Keratinocyte (primary cell): ENCODE results near the gene HEG1. TPM values are rescaled to one million over a fixed set of nuclear protein-coding genes. Genes with fewer than 3 reads are reported as not detected.

Experiments used
- DNase-seq: peaks from one replicate; pipeline ENCODE4 v3.0.0-alpha.2; 2011; ENCODE audit warnings: low read depth, missing footprints, low spot score
- FAIRE-seq: peaks from 2 replicates; lab custom pipeline; 2011; peaks lifted over from hg19 to GRCh38; lab: Jason Lieb, UNC
- H2AFZ ChIP-seq: 2 replicates; pipeline ENCODE4 v1.6.0; 2012; ENCODE audit warnings: low read length, control low read depth, inconsistent platforms; ENCODE audit not compliant: control insufficient read depth
- H3K27ac ChIP-seq: 2 replicates; pipeline ENCODE4 v1.5.1; 2011; ENCODE audit warnings: low read length; ENCODE audit not compliant: control insufficient read depth, insufficient read depth
- H3K27me3 ChIP-seq: 3 replicates; pipeline ENCODE4 v1.6.0; 2011; ENCODE audit warnings: low read length; ENCODE audit not compliant: control insufficient read depth, insufficient read depth; ENCODE audit errors: extremely low read depth
- H3K36me3 ChIP-seq, 2 experiments: 2 replicates in 1 of 2; 3 replicates in 1 of 2; pipeline ENCODE4 v1.5.1; 2011; ENCODE audit warnings: low read length in 2 of 2, mild to moderate bottlenecking in 1 of 2; ENCODE audit not compliant: control insufficient read depth in 2 of 2, insufficient read depth in 2 of 2; ENCODE audit errors: extremely low read depth in 1 of 2
- H3K4me1 ChIP-seq: 3 replicates; pipeline ENCODE4 v1.5.1; 2011; ENCODE audit warnings: low read length; ENCODE audit not compliant: control insufficient read depth, insufficient read depth; ENCODE audit errors: extremely low read depth
- H3K4me2 ChIP-seq: 3 replicates; pipeline ENCODE4 v1.6.0; 2011; ENCODE audit warnings: low read depth, low read length; ENCODE audit not compliant: control insufficient read depth, insufficient read depth; ENCODE audit errors: extremely low read depth
- H3K4me3 ChIP-seq, 3 experiments: fragments of 200-600 bp in 1 of 3; sonication (generic) in 1 of 3; 2 replicates in 2 of 3; 3 replicates in 1 of 3; pipeline ENCODE4 v1.5.1; 2011 to 2016; ENCODE audit warnings: low read length in 3 of 3, mild to moderate bottlenecking in 3 of 3, control low read depth in 2 of 3, inconsistent platforms in 1 of 3, low read depth in 1 of 3, mixed read lengths in 1 of 3, mixed run types in 1 of 3, moderate library complexity in 1 of 3; ENCODE audit not compliant: control insufficient read depth in 2 of 3, insufficient read depth in 2 of 3; ENCODE audit errors: extremely low read depth in 1 of 3
- H3K79me2 ChIP-seq: 2 replicates; pipeline ENCODE4 v1.6.0; 2012; ENCODE audit warnings: low read length; ENCODE audit not compliant: control insufficient read depth, insufficient read depth
- H3K9ac ChIP-seq: 3 replicates; pipeline ENCODE4 v1.6.0; 2011; ENCODE audit warnings: low read length; ENCODE audit not compliant: control insufficient read depth, insufficient read depth; ENCODE audit errors: extremely low read depth
- H3K9me1 ChIP-seq: 3 replicates; pipeline ENCODE4 v1.6.0; 2011; ENCODE audit warnings: low read length; ENCODE audit not compliant: control insufficient read depth, insufficient read depth; ENCODE audit errors: extremely low read depth
- H3K9me3 ChIP-seq: 2 replicates; pipeline ENCODE4 v1.5.1; 2012; ENCODE audit warnings: low read depth, low read length; ENCODE audit not compliant: control insufficient read depth
- H4K20me1 ChIP-seq: 3 replicates; pipeline ENCODE4 v1.6.0; 2011; ENCODE audit warnings: low read length; ENCODE audit not compliant: control insufficient read depth, insufficient read depth; ENCODE audit errors: extremely low read depth
- CTCF ChIP-seq, 3 experiments: IDR thresholded peaks in 1 of 3; conservative IDR thresholded peaks in 1 of 3; optimal IDR thresholded peaks in 1 of 3; 2 replicates in 2 of 3; 3 replicates in 1 of 3; pipeline versions ENCODE3 to v1.5.1; 2011; ENCODE audit warnings: low read length in 3 of 3, mild to moderate bottlenecking in 3 of 3, moderate library complexity in 2 of 3, control low read depth in 1 of 3, inconsistent platforms in 1 of 3; ENCODE audit not compliant: insufficient read depth in 2 of 3; ENCODE audit errors: extremely low read depth in 1 of 3
- EZH2 ChIP-seq: IDR thresholded peaks from one replicate; pipeline ENCODE4 v1.6.1; 2012; ENCODE audit warnings: inconsistent platforms, mild to moderate bottlenecking, low read length, moderate library complexity
- dilution Hi-C: fragments of 300-500 bp; cut with MboI; formaldehyde crosslinking; loops from one replicate; pipeline ENCODE4 v1.7.0; 2020; ENCODE audit warnings: low sequenced_read_pairs; ENCODE audit not compliant: extremely low pct_ligation_motif_present
- polyA plus RNA-seq, 5 experiments: library from polyadenylated mRNA; depleted of rRNA in 3 of 5; stranded (reverse) in 3 of 5; stranded (forward) in 1 of 5; unstranded in 1 of 5; fragments of >200 nt; gene quantifications; 1 replicate in 1 of 5; 2 replicates in 3 of 5; 3 replicates in 1 of 5; pipeline versions ENCODE4 v1.2.1 to v1.2.3, GENCODE V29; 2011 to 2012; ENCODE audit warnings: missing spikeins in 2 of 5, low read depth in 1 of 5, low replicate concordance in 1 of 5

Gene HEG1
- polyA plus RNA-seq, 1 donor (not counting 4 experiments of a cell fraction or from before 2014, with no cell fraction given): 12.7 TPM

- no peak for FAIRE-seq
- peaks cover 39% of the 10 kb centered on the region for H3K4me1 ChIP-seq
These were observed 3.9 kb upstream of the HEG1 start for GRCh38 chr3:125059488-125060245.

GRCh38 chr3:125058959-125059358 lies 3.2 kb upstream of the HEG1 start:
- H3K27me3 ChIP-seq: no peaks in the 10 kb centered on the region
- peaks cover 10% of the 10 kb centered on the region for H3K79me2 ChIP-seq
- peaks cover 46% of the 10 kb centered on the region for H3K4me1 ChIP-seq
- H3K27ac ChIP-seq: no peak overlapping the region
- no peaks in the 10 kb centered on the region for H4K20me1 ChIP-seq
- no peak overlapping the region for H2AFZ ChIP-seq
- H3K9me3 ChIP-seq: no peaks in the 10 kb centered on the region
- H3K9ac ChIP-seq: no peak overlapping the region
- no peak for TF ChIP-seq CTCF (optimal IDR thresholded peaks at IDR 0.05 in 1 of 3, IDR thresholded peaks at IDR 0.05 in 1 of 3, conservative IDR thresholded peaks at IDR 0.05 in 1 of 3; ENCODE audit: extremely low read depth in 1 of 3, insufficient read depth in 2 of 3, low read length in 3 of 3)
- no peak for TF ChIP-seq EZH2
- no peaks in the 10 kb centered on the region for H3K36me3 ChIP-seq
- DNase-seq (no peak), FAIRE-seq (no peak)
- dilution Hi-C loops: no loop called here
- peaks cover 2% of the 10 kb centered on the region for H3K9me1 ChIP-seq
- no peak overlapping the region for H3K4me2 ChIP-seq
- no peak overlapping the region for H3K4me3 ChIP-seq

More at GRCh38 chr3:125059488-125060245, 3.9 kb upstream of the HEG1 start:
- H4K20me1 ChIP-seq: no peaks in the 10 kb centered on the region
- H2AFZ ChIP-seq: no peak overlapping the region
- no peak for DNase-seq
- dilution Hi-C loops: no loop called here
- H3K4me3 ChIP-seq: no peak overlapping the region
- no peak overlapping the region for H3K9ac ChIP-seq
- no peaks in the 10 kb centered on the region for H3K27me3 ChIP-seq
- peaks cover 2% of the 10 kb centered on the region for H3K9me1 ChIP-seq
- H3K36me3 ChIP-seq: no peaks in the 10 kb centered on the region
- TF ChIP-seq EZH2: no peak
- no peak for TF ChIP-seq CTCF (optimal IDR thresholded peaks at IDR 0.05 in 1 of 3, IDR thresholded peaks at IDR 0.05 in 1 of 3, conservative IDR thresholded peaks at IDR 0.05 in 1 of 3; ENCODE audit: extremely low read depth in 1 of 3, insufficient read depth in 2 of 3, low read length in 3 of 3)
- no peaks in the 10 kb centered on the region for H3K9me3 ChIP-seq
- no peak overlapping the region for H3K4me2 ChIP-seq
- no peak overlapping the region for H3K27ac ChIP-seq
- peaks cover 5% of the 10 kb centered on the region for H3K79me2 ChIP-seq
